Measurements from ENCODE around the gene CHST12. TPM values are rescaled to one million over a fixed set of nuclear protein-coding genes. Genes with fewer than 3 reads are reported as not detected.
"Not testable (repeated sequence)": the region's sequence is repeated elsewhere in the genome, so short reads cannot be mapped to it uniquely, and the experiment has no call there.

Gene CHST12
- total RNA-seq, 1 donor from 2014 or later, result 7.5 TPM

- not testable (repeated sequence) for DNase-seq (ENCODE audit: low read depth, low spot score)
Observed at GRCh38 chr7:2378125-2378524, 25.3 kb upstream of the CHST12 start.

GRCh38 chr7:2379161-2379560 lies 24.2 kb upstream of the CHST12 start:
- DNase-seq (ENCODE audit: low read depth, low spot score), result no peak

GRCh38 chr7:2379821-2380450 lies 23.5 kb upstream of the CHST12 start:
- no peak for DNase-seq (ENCODE audit: low read depth, low spot score)

- DNase-seq (ENCODE audit: low read depth, low spot score), result no peak
Observed at GRCh38 chr7:2380461-2380860, 22.9 kb upstream of the CHST12 start.

- no peak for DNase-seq (ENCODE audit: low read depth, low spot score)
Observed at GRCh38 chr7:2381227-2381626, 22.2 kb upstream of the CHST12 start.

- DNase-seq (ENCODE audit: low read depth, low spot score), result no peak
Observed at GRCh38 chr7:2381881-2382509, 21.4 kb upstream of the CHST12 start.

- no peak for DNase-seq (ENCODE audit: low read depth, low spot score)
Observed at GRCh38 chr7:2383543-2384274, 19.7 kb upstream of the CHST12 start.

- no peak for DNase-seq (ENCODE audit: low read depth, low spot score)
Observed at GRCh38 chr7:2384354-2385243, 18.8 kb upstream of the CHST12 start.

- DNase-seq (ENCODE audit: low read depth, low spot score), result not testable (repeated sequence)
Observed at GRCh38 chr7:2386122-2386521, 17.3 kb upstream of the CHST12 start.

- no peak for DNase-seq (ENCODE audit: low read depth, low spot score)
Observed at GRCh38 chr7:2386964-2387669, 16.3 kb upstream of the CHST12 start.

- DNase-seq (ENCODE audit: low read depth, low spot score), result no peak
Observed at GRCh38 chr7:2387897-2388636, 15.3 kb upstream of the CHST12 start.

GRCh38 chr7:2388637-2388954 lies 14.8 kb upstream of the CHST12 start:
- DNase-seq (ENCODE audit: low read depth, low spot score), result no peak

- DNase-seq (ENCODE audit: low read depth, low spot score), result not testable (repeated sequence)
Observed at GRCh38 chr7:2390020-2390816, 13.2 kb upstream of the CHST12 start.

- DNase-seq (ENCODE audit: low read depth, low spot score), result no peak
Observed at GRCh38 chr7:2393706-2394105, 9.7 kb upstream of the CHST12 start.

GRCh38 chr7:2394566-2395082 lies 8.8 kb upstream of the CHST12 start:
- DNase-seq (ENCODE audit: low read depth, low spot score), result no peak

GRCh38 chr7:2398506-2398905 lies 4.9 kb upstream of the CHST12 start:
- no peak for DNase-seq (ENCODE audit: low read depth, low spot score)

GRCh38 chr7:2399848-2400587 lies 3.4 kb upstream of the CHST12 start:
- DNase-seq (ENCODE audit: low read depth, low spot score), result peak; percentile 83

GRCh38 chr7:2402687-2403013 lies 761 bp upstream of the CHST12 start:
- DNase-seq (ENCODE audit: low read depth, low spot score), result no peak
